Astrocyte (in vitro differentiated cells and primary cell): ENCODE data around the gene PDE11A. TPM values are rescaled to one million over a fixed set of nuclear protein-coding genes. Genes with fewer than 3 reads are reported as not detected.

Experiments
- DNase-seq: peaks from one replicate; pipeline ENCODE4 v3.0.0-alpha.2; 2010; ENCODE audit warnings: low read depth
- FAIRE-seq: peaks from 2 replicates; lab custom pipeline; 2011; peaks lifted over from hg19 to GRCh38; lab: Jason Lieb, UNC
- H2AFZ ChIP-seq: 2 replicates; pipeline ENCODE4 v1.6.0; 2012; ENCODE audit warnings: low read depth, low read length, inconsistent platforms
- H3K27ac ChIP-seq: 2 replicates; pipeline ENCODE4 v1.5.1; 2011; ENCODE audit warnings: low read depth, low read length, inconsistent platforms
- H3K27me3 ChIP-seq: 2 replicates; pipeline ENCODE4 v1.6.0; 2011; ENCODE audit warnings: low read length, inconsistent platforms; ENCODE audit not compliant: insufficient read depth
- H3K36me3 ChIP-seq: 2 replicates; pipeline ENCODE4 v1.5.1; 2011; ENCODE audit warnings: low read length, inconsistent platforms; ENCODE audit not compliant: insufficient read depth
- H3K4me1 ChIP-seq: 2 replicates; pipeline ENCODE4 v1.5.1; 2011; ENCODE audit warnings: low read length, inconsistent platforms; ENCODE audit not compliant: insufficient read depth
- H3K4me2 ChIP-seq: 2 replicates; pipeline ENCODE4 v1.6.0; 2012; ENCODE audit warnings: low read length, inconsistent platforms
- H3K4me3 ChIP-seq: 2 replicates; pipeline ENCODE4 v1.5.1; 2011; ENCODE audit warnings: low read depth, mild to moderate bottlenecking, low read length, inconsistent platforms; ENCODE audit not compliant: insufficient read depth
- H3K79me2 ChIP-seq: 2 replicates; pipeline ENCODE4 v1.6.0; 2012; ENCODE audit warnings: mild to moderate bottlenecking, low read length, inconsistent platforms; ENCODE audit not compliant: insufficient read depth
- H3K9ac ChIP-seq: 2 replicates; pipeline ENCODE4 v1.6.0; 2012; ENCODE audit warnings: mild to moderate bottlenecking, low read length, inconsistent platforms
- H3K9me3 ChIP-seq: 2 replicates; pipeline ENCODE4 v1.5.1; 2012; ENCODE audit warnings: low read depth, mild to moderate bottlenecking, low read length, inconsistent platforms; ENCODE audit not compliant: insufficient read depth
- H4K20me1 ChIP-seq: 2 replicates; pipeline ENCODE4 v1.6.0; 2012; ENCODE audit warnings: low read length, inconsistent platforms; ENCODE audit not compliant: insufficient read depth
- H3K27ac Mint-ChIP-seq: one replicate; pipeline ENCODE4 v1.8.0; 2021; ENCODE audit warnings: mild to moderate bottlenecking, mixed read lengths; ENCODE audit not compliant: unreplicated experiment
- H3K27me3 Mint-ChIP-seq: one replicate; pipeline ENCODE4 v1.8.0; 2021; ENCODE audit warnings: low read depth, mixed read lengths; ENCODE audit not compliant: unreplicated experiment
- H3K36me3 Mint-ChIP-seq: one replicate; pipeline ENCODE4 v1.8.0; 2021; ENCODE audit warnings: low read depth, mixed read lengths; ENCODE audit not compliant: unreplicated experiment
- H3K4me1 Mint-ChIP-seq: one replicate; pipeline ENCODE4 v1.8.0; 2021; ENCODE audit warnings: low read depth, mixed read lengths; ENCODE audit not compliant: unreplicated experiment
- H3K4me3 Mint-ChIP-seq: one replicate; pipeline ENCODE4 v1.8.0; 2021; ENCODE audit warnings: mild to moderate bottlenecking, moderate library complexity, mixed read lengths; ENCODE audit not compliant: unreplicated experiment
- H3K9me3 Mint-ChIP-seq: one replicate; pipeline ENCODE4 v1.8.0; 2021; ENCODE audit warnings: mild to moderate bottlenecking, mixed read lengths; ENCODE audit not compliant: unreplicated experiment
- CTCF ChIP-seq: IDR thresholded peaks from 2 replicates; pipeline ENCODE4 v1.5.1; 2011; ENCODE audit warnings: low read depth, mild to moderate bottlenecking, inconsistent platforms, low read length, moderate library complexity; ENCODE audit not compliant: insufficient read depth
- EZH2 ChIP-seq: IDR thresholded peaks from 2 replicates; pipeline ENCODE4 v1.6.1; 2012; ENCODE audit warnings: mild to moderate bottlenecking, low read length, inconsistent platforms; ENCODE audit not compliant: insufficient read depth
- total RNA-seq: library from RNA; stranded (reverse); gene quantifications from 2 replicates; pipeline ENCODE4 v1.2.1, GENCODE V29; 2021

Gene PDE11A
- total RNA-seq, 1 donor from 2014 or later = 0.45 TPM

DNA sequence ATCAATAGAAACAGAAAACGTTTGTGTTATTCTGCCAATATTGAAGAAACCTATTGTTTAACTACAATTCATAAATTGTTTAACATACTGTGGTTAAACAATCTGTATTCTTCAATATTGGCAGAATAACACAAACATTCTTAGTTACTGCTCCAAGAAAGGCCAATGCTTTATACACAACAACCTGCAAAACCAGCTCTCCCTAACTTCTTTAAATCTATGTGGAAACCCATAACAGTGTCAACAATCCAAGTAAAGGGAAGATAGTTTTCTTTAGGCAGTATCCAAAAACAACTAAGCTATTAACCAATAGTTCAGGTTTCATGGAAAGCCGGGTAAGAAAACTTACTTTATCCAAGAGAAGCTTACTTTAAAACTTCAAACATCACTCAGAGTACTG, 33.5 kb upstream of the PDE11A start:
- TF ChIP-seq EZH2 = no peak
- TF ChIP-seq CTCF = no peak
- Histone ChIP-seq H3K27me3 (no peaks in the 10 kb centered on the region), H3K36me3 (no peaks in the 10 kb centered on the region)

GRCh38 chr2:178105566-178105965, 33.0 kb upstream of the PDE11A start:
- H4K20me1 ChIP-seq = no peaks in the 10 kb centered on the region
- no peak overlapping the region for H2AFZ ChIP-seq
- H3K4me1 Mint-ChIP-seq = no peaks in the 10 kb centered on the region
- no peak overlapping the region for H3K27ac ChIP-seq
- no peaks in the 10 kb centered on the region for H3K9me3 Mint-ChIP-seq
- no peaks in the 10 kb centered on the region for H3K27me3 Mint-ChIP-seq
- no peak overlapping the region for H3K9ac ChIP-seq
- no peaks in the 10 kb centered on the region for H3K36me3 ChIP-seq
- DNase-seq (no peak), FAIRE-seq (no peak)
- no peaks in the 10 kb centered on the region for H3K36me3 Mint-ChIP-seq
- no peaks in the 10 kb centered on the region for H3K27me3 ChIP-seq
- H3K27ac Mint-ChIP-seq = no peak overlapping the region
- TF ChIP-seq EZH2 (no peak), CTCF (no peak)
- H3K4me3 ChIP-seq = no peak overlapping the region
- no peak overlapping the region for H3K4me3 Mint-ChIP-seq
- no peaks in the 10 kb centered on the region for H3K9me3 ChIP-seq
- H3K4me1 ChIP-seq = no peaks in the 10 kb centered on the region
- H3K79me2 ChIP-seq = no peaks in the 10 kb centered on the region
- H3K4me2 ChIP-seq = no peak overlapping the region

More for the DNA sequence above, 33.5 kb upstream of the PDE11A start:
- H3K27ac ChIP-seq = no peak overlapping the region
- DNase-seq = no peak
- H3K4me2 ChIP-seq = no peak overlapping the region
- Mint-ChIP-seq H3K4me1 (no peaks in the 10 kb centered on the region), H3K36me3 (no peaks in the 10 kb centered on the region), H3K4me3 (no peak overlapping the region), H3K9me3 (no peaks in the 10 kb centered on the region), H3K27ac (no peak overlapping the region), H3K27me3 (no peaks in the 10 kb centered on the region)
- H3K4me3 ChIP-seq = no peak overlapping the region
- no peak overlapping the region for H3K9ac ChIP-seq
- no peaks in the 10 kb centered on the region for H3K9me3 ChIP-seq
- H2AFZ ChIP-seq = no peak overlapping the region
- no peaks in the 10 kb centered on the region for H3K4me1 ChIP-seq
- no peaks in the 10 kb centered on the region for H3K79me2 ChIP-seq
- FAIRE-seq = no peak
- H4K20me1 ChIP-seq = no peaks in the 10 kb centered on the region

GRCh38 chr2:178101321-178102079, 28.9 kb upstream of the PDE11A start:
- no peaks in the 10 kb centered on the region for H3K9me3 Mint-ChIP-seq
- Histone ChIP-seq H4K20me1 (no peaks in the 10 kb centered on the region), H3K4me1 (no peaks in the 10 kb centered on the region), H3K27me3 (no peaks in the 10 kb centered on the region), H3K4me2 (no peak overlapping the region), H3K27ac (no peak overlapping the region), H2AFZ (no peak overlapping the region), H3K9ac (no peak overlapping the region), H3K4me3 (no peak overlapping the region), H3K36me3 (no peaks in the 10 kb centered on the region), H3K79me2 (no peaks in the 10 kb centered on the region), H3K9me3 (no peaks in the 10 kb centered on the region)
- H3K27ac Mint-ChIP-seq = no peak overlapping the region
- no peaks in the 10 kb centered on the region for H3K4me1 Mint-ChIP-seq
- H3K27me3 Mint-ChIP-seq = no peaks in the 10 kb centered on the region
- no peak overlapping the region for H3K4me3 Mint-ChIP-seq
- FAIRE-seq (no peak), DNase-seq (no peak)
- no peak for TF ChIP-seq EZH2
- TF ChIP-seq CTCF = no peak
- H3K36me3 Mint-ChIP-seq = no peaks in the 10 kb centered on the region
